Measurements from ENCODE around the gene CRK.

Gene CRK

DNA sequence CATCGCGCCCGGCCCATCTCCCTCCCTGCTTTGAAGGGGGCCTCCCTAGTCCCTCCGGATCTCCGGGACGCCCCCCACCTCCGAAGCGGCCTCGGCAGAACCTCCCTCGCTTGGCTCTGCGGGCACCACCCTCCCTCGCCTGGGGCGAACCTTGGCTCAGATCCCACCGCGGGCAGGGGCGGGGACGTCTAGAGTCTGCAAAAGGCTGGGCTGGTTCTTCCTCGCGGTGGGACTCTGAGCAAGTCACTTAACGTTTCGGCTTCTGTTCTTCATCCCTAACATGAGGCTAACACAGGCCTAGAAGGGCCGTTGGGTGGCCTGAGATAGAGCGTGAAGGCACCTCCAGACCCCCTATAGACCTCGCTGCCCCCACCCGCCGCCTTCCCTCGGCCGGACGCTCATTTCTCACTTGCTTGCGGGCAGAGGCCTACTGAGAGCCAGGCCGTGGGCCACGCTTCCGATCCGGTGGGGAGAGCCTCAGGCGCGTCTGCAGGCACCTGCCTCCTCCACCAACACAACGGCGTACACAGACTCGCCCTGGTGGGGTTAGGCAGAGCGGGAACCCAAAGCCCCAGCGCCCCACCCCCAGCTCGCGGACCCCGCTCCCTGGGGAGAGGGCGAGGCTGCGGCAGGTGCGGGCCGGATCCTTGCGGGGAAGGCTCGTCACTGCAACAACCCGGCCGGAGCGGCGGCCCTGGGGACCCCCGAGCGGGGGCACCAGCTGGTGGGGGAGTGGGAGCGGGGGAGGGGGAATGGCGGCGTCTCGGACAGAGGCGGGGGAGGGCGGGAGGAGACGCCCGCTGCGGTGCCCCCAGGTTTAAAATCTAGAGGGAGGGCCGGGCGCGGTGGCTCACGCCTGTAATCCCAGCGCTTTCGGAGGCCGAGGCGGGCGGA lies 31.0 kb upstream of the CRK start:
- H3K36me3 ChIP-seq (ENCODE audit: control insufficient read depth, insufficient read depth, low read length), result no peaks in the 10 kb centered on the region
- peak overlapping the region; percentile 60 for H3K27ac ChIP-seq
- no peaks in the 10 kb centered on the region for H3K79me2 ChIP-seq
- H3K9ac ChIP-seq, result no peak overlapping the region
- H3K27me3 ChIP-seq (ENCODE audit: control insufficient read depth, insufficient read depth, low read length), result no peaks in the 10 kb centered on the region
- H3K4me3 ChIP-seq (ENCODE audit: low read depth, low read length), result peak overlapping the region; percentile 32
- H3K9me3 ChIP-seq (ENCODE audit: control insufficient read depth, low read length), result no peaks in the 10 kb centered on the region
- peaks cover 7% of the 10 kb centered on the region for H3K4me1 ChIP-seq
- no peak overlapping the region for H2AFZ ChIP-seq
- no peak overlapping the region for H3K4me2 ChIP-seq (ENCODE audit: low read length)
- TF ChIP-seq, protein P1, sequence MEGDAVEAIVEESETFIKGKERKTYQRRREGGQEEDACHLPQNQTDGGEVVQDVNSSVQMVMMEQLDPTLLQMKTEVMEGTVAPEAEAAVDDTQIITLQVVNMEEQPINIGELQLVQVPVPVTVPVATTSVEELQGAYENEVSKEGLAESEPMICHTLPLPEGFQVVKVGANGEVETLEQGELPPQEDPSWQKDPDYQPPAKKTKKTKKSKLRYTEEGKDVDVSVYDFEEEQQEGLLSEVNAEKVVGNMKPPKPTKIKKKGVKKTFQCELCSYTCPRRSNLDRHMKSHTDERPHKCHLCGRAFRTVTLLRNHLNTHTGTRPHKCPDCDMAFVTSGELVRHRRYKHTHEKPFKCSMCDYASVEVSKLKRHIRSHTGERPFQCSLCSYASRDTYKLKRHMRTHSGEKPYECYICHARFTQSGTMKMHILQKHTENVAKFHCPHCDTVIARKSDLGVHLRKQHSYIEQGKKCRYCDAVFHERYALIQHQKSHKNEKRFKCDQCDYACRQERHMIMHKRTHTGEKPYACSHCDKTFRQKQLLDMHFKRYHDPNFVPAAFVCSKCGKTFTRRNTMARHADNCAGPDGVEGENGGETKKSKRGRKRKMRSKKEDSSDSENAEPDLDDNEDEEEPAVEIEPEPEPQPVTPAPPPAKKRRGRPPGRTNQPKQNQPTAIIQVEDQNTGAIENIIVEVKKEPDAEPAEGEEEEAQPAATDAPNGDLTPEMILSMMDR (IDR thresholded peaks at IDR 0.05), result no peak

DNA sequence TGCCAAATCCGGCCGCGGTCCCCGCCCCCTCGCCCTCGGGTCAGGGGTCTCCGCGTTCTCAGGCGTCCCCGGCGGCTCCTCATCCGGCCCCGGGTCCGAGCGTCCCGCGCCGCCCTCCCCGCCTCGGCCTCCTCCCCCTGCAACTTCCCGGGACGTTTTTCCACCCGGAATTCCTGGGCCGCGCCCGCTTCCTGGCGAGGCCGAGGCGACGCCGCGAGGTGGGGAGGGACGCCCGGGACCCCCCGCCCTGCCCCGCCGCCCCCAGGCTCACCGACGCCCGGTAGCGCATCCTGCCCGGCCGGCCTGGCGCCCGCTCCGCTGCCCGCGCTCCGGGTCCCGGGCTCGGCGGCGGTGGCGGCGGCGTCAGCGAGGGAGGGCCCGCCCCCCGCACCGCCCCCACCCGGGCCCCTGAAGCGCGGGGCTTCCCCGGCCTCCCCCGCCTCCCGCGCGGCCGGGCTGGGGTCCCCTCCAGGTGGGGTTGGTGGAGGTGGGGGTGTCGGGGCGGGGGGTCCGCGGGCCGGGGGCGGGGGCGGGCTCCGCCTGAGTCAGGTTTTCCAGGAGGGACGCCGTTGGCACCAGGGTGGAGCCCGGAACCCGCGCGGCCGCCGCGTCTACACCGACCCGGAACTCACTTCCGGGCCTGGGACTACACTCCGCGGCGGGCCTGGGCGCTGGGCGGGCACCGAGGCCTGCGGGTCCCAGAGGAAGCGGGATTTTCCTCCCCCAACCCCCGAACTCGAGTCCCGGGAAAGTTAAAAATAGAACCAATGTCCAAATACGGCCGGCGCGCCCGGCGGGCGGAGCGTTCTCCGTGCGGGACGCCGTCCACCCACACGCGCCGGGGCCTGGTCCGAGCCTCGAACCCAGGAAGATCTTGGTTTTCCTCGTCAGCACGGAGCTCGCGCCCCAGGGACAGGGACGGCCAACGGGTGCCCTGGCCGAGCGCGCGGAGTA lies 29.7 kb upstream of the CRK start:
- Histone ChIP-seq H3K4me1 (peaks cover 7% of the 10 kb centered on the region), H3K9me3 (ENCODE audit: control insufficient read depth, low read length) (no peaks in the 10 kb centered on the region), H3K4me2 (ENCODE audit: low read length) (peak overlapping the region; percentile 91), H2AFZ (peak overlapping the region; percentile 93), H3K9ac (peak overlapping the region; percentile 46), H3K4me3 (ENCODE audit: low read depth, low read length) (peak overlapping the region; percentile 59), H3K27me3 (ENCODE audit: control insufficient read depth, insufficient read depth, low read length) (no peaks in the 10 kb centered on the region), H3K79me2 (no peaks in the 10 kb centered on the region), H3K27ac (peak overlapping the region; percentile 57), H3K36me3 (ENCODE audit: control insufficient read depth, insufficient read depth, low read length) (no peaks in the 10 kb centered on the region)
- TF ChIP-seq, protein P1 (IDR thresholded peaks at IDR 0.05), result no peak

DNA sequence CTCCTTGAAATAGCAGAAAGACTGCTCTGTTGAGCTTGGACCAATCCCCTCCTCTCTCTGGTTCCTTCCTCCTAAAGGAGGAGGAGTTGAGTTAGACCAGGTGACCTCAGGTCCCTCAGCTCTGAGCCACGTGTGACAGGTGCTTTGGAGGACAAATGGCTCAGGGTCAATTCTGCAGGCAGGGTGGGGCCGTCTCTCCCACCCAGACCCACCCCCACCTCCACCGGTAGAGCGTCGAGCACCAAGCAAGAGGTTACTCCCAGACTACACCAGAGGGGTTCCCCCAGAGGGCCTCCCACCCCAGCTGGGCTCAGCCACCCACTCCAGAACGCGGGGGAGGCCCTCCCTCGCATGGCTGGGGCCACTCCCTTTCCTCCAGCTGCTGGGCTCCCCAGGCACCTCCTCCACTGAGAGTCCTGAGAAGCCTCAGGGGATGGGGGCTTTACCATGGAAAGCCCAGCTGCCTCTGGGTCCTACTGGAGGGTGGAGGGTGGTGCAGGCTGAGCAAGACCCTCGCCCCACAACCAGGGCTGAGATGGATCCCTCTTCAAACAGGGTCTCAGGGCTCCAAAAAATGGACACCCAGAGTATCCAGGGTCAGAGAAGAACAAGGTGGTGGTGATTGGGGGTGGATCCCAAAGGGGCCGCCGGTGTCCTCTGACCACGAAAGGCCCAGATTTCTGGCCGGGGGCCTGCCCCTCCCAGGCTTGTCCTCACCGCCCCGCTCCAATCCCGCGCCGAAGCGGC lies 28.8 kb upstream of the CRK start:
- H3K9me3 ChIP-seq (ENCODE audit: control insufficient read depth, low read length), result no peaks in the 10 kb centered on the region
- peak overlapping the region; percentile 46 for H3K9ac ChIP-seq
- peak overlapping the region; percentile 59 for H3K4me3 ChIP-seq (ENCODE audit: low read depth, low read length)
- peak overlapping the region; percentile 91 for H3K4me2 ChIP-seq (ENCODE audit: low read length)
- TF ChIP-seq, protein P1 (IDR thresholded peaks at IDR 0.05), result no peak
- no peaks in the 10 kb centered on the region for H3K36me3 ChIP-seq (ENCODE audit: control insufficient read depth, insufficient read depth, low read length)
- H3K79me2 ChIP-seq, result no peaks in the 10 kb centered on the region
- no peaks in the 10 kb centered on the region for H3K27me3 ChIP-seq (ENCODE audit: control insufficient read depth, insufficient read depth, low read length)
- H3K27ac ChIP-seq, result peak overlapping the region; percentile 57
- peak overlapping the region; percentile 83 for H2AFZ ChIP-seq
- peaks cover 7% of the 10 kb centered on the region for H3K4me1 ChIP-seq

DNA sequence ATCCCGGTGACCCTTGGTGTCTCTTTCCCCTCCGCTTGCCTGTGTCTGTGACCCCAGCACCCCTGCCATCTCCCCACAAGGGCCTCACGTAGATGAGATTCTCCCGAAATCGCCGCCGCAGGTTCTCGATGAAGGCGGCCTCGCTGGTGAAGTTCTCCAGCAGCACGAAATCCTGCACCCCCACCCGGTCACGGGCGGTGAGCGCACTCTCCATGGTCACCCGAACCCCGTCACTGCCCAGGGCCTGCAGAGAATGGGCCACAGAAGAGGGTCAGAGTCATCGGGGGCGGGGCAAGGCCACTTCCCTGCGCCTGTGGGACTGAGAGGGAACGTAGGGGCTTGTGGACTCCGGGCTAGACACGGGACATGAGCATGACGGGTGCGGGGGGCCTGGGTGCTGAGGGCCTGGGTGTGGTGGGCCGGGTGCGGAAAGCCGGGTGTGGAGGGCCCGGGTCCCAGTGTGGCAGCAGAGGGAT lies 28.1 kb upstream of the CRK start:
- Histone ChIP-seq H3K36me3 (ENCODE audit: control insufficient read depth, insufficient read depth, low read length) (no peaks in the 10 kb centered on the region), H3K4me3 (ENCODE audit: low read depth, low read length) (no peak overlapping the region), H3K27ac (no peak overlapping the region), H3K4me2 (ENCODE audit: low read length) (peak overlapping the region; percentile 19), H3K4me1 (peaks cover 7% of the 10 kb centered on the region), H3K79me2 (no peaks in the 10 kb centered on the region), H3K9me3 (ENCODE audit: control insufficient read depth, low read length) (no peaks in the 10 kb centered on the region), H3K27me3 (ENCODE audit: control insufficient read depth, insufficient read depth, low read length) (no peaks in the 10 kb centered on the region), H2AFZ (no peak overlapping the region), H3K9ac (no peak overlapping the region)
- TF ChIP-seq, protein P1 (IDR thresholded peaks at IDR 0.05), result no peak
